Endothelial cell of umbilical vein (primary cell): Measurements from ENCODE around the gene TBC1D10A.

Experiments
- CTCF ChIP-seq, 2 donors: IDR thresholded peaks; 1 replicate in 1 of 2; 2 replicates in 1 of 2; pipeline ENCODE4 v1.5.1; 2011; ENCODE audit warnings: low read length in 2 of 2, mild to moderate bottlenecking in 2 of 2, moderate library complexity in 2 of 2, control low read depth in 1 of 2, inconsistent platforms in 1 of 2, low read depth in 1 of 2; ENCODE audit not compliant: insufficient read depth in 1 of 2; ENCODE audit errors: extremely low read depth in 1 of 2
- EZH2 ChIP-seq: IDR thresholded peaks from 2 replicates; pipeline ENCODE4 v1.6.1; 2012; ENCODE audit warnings: borderline replicate concordance, low read depth, mild to moderate bottlenecking, moderate library complexity, low read length, inconsistent platforms; ENCODE audit not compliant: severe bottlenecking
- FOS ChIP-seq: IDR thresholded peaks from 2 replicates; pipeline ENCODE4 v1.6.1; 2011; ENCODE audit warnings: mild to moderate bottlenecking, low read length, moderate library complexity, borderline replicate concordance; ENCODE audit not compliant: insufficient read depth
- MAX ChIP-seq: IDR thresholded peaks from 2 replicates; pipeline ENCODE4 v1.6.1; 2011; ENCODE audit not compliant: insufficient read depth, insufficient read length
- POLR2A ChIP-seq: IDR thresholded peaks from 2 replicates; pipeline ENCODE4 v1.6.1; 2012; ENCODE audit warnings: low read depth, mild to moderate bottlenecking, control low read depth, low read length

GRCh38 chr22:30245181-30245984 is 81.4 kb downstream of the TBC1D10A start:
- TF ChIP-seq CTCF (IDR thresholded peaks at IDR 0.05; ENCODE audit: extremely low read depth in 1 of 2, insufficient read depth in 1 of 2, low read depth in 1 of 2, low read length in 2 of 2), result no peak
- TF ChIP-seq POLR2A, result no peak
- TF ChIP-seq MAX, result no peak
- no peak for TF ChIP-seq FOS
- TF ChIP-seq EZH2, result no peak
